Neutrophil (primary cell): Measurements from ENCODE around the gene EFCAB8.

Experiments
- H3K27ac ChIP-seq: fragments of 200-600 bp; sonication (generic); 2 replicates; pipeline ENCODE4 v1.5.1; 2016; ENCODE audit warnings: mild to moderate bottlenecking, moderate library complexity
- H3K27me3 ChIP-seq: fragments of 200-600 bp; sonication (generic); 2 replicates; pipeline ENCODE4 v1.6.0; 2016; ENCODE audit warnings: mild to moderate bottlenecking
- H3K36me3 ChIP-seq: fragments of 200-600 bp; sonication (generic); 2 replicates; pipeline ENCODE4 v1.5.1; 2017
- H3K4me1 ChIP-seq, 2 experiments: fragments of 200-600 bp in 1 of 2; sonication (generic) in 1 of 2; 1 replicate in 1 of 2; 2 replicates in 1 of 2; pipeline versions ENCODE4 v1.5.1 to v1.6.1; 2013 to 2016; ENCODE audit warnings: low read depth in 1 of 2, low read length in 1 of 2, mild to moderate bottlenecking in 1 of 2, moderate library complexity in 1 of 2; ENCODE audit not compliant: control insufficient read depth in 1 of 2, insufficient read depth in 1 of 2
- H3K4me3 ChIP-seq, 2 experiments: fragments of 200-600 bp in 1 of 2; sonication (generic) in 1 of 2; 1 replicate in 1 of 2; 2 replicates in 1 of 2; pipeline ENCODE4 v1.5.1; 2013 to 2016; ENCODE audit warnings: low read depth in 1 of 2, low read length in 1 of 2, mild to moderate bottlenecking in 1 of 2, moderate library complexity in 1 of 2
- H3K9me3 ChIP-seq: fragments of 200-600 bp; sonication (generic); 2 replicates; pipeline ENCODE4 v1.5.1; 2016
- TF ChIP-seq, protein P1 (sequence below): fragments of 200-600 bp; sonication (generic); IDR thresholded peaks from 2 replicates; pipeline ENCODE4 v1.5.1; 2016; ENCODE audit warnings: antibody characterized with exemption

EFCAB8 gene, protein sequence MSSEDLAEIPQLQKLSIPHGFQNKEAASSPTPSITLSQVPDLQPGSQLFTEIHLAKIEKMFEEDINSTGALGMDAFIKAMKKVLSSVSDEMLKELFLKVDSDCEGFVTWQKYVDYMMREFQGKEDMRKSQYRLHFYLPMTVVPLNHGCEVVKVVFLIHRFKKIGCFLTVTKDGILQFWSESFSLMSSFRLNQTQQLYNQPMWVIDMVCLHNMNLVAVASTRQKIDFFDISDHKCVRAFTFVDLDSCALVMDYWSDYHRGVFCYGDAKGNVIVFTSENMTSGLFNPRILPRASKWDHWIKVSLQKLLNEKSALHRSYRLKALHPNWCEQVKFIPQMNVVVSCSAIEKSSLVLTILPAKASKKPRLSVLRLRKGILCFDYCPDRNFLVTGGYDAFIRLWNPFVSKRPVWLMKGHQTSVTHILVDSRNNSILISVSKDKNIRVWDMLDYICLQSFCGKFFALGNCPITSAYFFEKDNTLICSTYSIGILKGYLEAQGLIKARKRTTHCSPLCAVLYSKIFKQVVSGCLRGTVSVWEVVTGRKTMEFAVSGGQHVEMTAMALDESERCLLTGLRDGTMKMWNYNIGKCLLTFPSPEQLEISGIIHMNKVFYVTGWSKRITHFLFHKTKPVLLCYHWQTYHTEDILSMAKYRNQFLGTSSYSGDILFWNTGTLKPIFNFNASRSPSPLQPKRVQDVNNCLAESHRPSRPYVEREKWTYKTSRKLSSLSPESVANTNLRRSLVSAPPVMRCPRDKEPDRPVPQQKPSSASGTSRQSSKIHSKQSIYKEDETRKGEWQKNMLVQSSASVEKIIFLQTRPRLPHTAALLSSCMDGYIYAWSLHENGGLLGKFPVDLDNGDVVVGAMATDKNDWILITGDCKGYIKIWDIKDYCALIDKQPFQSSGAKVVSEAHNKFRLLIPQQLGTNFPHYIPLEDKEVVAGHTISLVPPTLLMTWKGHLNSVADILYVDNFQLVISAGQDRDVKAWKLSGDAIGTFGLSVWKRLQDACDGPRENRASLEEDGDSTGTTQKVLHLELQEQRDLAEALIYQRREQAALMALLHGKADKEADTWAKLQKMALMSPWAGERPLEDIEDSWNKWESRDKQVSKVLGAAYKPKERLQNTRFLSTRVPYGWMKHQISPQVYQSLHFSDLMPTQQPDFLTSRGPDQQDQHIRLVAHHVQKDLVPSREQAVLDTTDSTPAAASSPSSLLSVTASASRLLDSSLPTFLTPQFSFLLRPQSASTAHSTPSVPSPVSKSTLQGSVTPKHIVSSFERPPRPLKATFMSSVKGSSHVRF

DNA sequence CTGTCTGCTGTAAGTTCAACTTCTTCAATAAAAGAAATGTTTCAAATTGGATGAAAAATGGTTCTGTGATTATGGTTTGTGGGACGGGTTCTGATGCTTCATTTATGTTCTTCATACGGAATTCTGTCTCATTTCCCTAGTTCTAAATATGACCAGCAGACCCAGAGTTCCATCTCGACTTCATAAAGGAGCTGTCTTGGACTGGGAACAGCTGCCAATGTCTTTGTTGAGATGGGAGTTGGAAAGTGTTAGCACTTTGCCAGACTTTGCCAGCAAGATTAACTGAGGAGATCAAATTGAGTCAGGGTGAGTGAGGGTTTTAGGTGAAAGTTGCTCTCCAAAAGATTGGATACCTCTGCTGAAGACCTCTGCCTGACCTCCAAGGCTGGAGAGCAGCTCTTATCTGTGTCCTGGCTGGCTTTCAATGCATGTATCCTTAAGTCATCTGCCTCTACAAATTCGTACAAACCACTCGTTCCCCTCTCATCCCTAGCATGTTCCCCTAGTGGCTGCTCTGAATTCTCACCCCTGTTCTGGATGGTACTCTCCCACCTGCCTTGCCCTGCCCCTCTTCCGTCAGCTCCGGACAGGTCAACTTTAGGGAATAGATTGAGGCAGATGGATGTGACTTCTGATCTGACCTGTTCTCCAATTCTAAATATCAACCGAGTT is at the start of gene EFCAB8:
TSS of gene EFCAB8 (plus strand) at position 223 of the 672 bp plus-strand sequence. CDS start 4,870 bp downstream, outside the sequence.
- TF ChIP-seq, protein P1, sequence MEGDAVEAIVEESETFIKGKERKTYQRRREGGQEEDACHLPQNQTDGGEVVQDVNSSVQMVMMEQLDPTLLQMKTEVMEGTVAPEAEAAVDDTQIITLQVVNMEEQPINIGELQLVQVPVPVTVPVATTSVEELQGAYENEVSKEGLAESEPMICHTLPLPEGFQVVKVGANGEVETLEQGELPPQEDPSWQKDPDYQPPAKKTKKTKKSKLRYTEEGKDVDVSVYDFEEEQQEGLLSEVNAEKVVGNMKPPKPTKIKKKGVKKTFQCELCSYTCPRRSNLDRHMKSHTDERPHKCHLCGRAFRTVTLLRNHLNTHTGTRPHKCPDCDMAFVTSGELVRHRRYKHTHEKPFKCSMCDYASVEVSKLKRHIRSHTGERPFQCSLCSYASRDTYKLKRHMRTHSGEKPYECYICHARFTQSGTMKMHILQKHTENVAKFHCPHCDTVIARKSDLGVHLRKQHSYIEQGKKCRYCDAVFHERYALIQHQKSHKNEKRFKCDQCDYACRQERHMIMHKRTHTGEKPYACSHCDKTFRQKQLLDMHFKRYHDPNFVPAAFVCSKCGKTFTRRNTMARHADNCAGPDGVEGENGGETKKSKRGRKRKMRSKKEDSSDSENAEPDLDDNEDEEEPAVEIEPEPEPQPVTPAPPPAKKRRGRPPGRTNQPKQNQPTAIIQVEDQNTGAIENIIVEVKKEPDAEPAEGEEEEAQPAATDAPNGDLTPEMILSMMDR: no peak
- Histone ChIP-seq H3K4me1 (no peaks in the 10 kb centered on the region), H3K27me3 (no peaks in the 10 kb centered on the region), H3K36me3 (peaks cover 43% of the 10 kb centered on the region), H3K9me3 (no peaks in the 10 kb centered on the region), H3K4me3 (no peak within 1 kb of the TSS), H3K27ac (peak within 1 kb of the TSS; percentile 4)

DNA sequence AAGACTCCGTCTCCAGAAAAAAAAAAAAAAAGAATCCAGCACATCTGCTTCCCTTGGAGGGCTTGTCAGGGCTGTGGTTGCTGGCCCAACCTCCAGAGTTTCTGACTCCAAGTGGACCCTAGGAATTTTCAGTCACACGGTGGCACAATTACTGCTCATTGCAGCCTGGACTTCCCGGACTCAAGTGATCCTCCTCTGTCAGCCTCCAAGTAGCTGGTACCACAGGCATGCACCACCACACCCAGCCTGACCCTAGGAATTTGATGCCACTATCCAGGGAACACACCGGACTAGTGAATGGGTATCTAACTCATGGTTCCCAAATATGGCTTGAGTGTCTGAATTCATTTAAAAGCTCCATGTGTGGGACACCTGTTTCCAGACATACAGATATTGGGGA is 48.8 kb upstream of the EFCAB8 start:
- H3K36me3 ChIP-seq: no peaks in the 10 kb centered on the region
- TF ChIP-seq, protein P1: no peak
- no peak overlapping the region for H3K27ac ChIP-seq

DNA sequence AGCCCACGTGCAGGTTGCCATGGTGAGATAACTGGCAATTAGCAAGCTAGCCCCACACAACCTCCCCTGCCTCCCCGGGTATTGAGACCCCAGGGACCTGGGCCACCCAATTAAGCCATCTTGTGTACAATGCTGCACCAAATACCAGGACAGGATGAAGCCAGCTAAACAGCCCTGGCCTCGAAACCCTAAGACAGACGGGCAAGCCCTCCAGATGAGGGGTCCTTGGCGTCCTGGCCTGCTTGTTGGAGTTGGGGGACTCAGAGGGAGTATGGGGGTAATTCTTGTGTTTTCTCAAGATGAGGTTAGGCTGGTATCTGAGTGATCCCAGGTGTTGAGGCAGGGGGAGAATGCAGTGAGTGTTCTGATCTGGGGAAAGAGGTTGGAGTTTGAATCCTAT is 47.8 kb upstream of the EFCAB8 start:
- TF ChIP-seq, protein P1: no peak
- Histone ChIP-seq H3K4me1 (no peaks in the 10 kb centered on the region), H3K36me3 (no peaks in the 10 kb centered on the region), H3K9me3 (no peaks in the 10 kb centered on the region), H3K4me3 (no peak overlapping the region), H3K27ac (no peak overlapping the region), H3K27me3 (no peaks in the 10 kb centered on the region)

More for the DNA sequence above, 48.8 kb upstream of the EFCAB8 start:
- Histone ChIP-seq H3K4me1 (no peaks in the 10 kb centered on the region), H3K9me3 (no peaks in the 10 kb centered on the region), H3K27me3 (no peaks in the 10 kb centered on the region), H3K4me3 (no peak overlapping the region)

DNA sequence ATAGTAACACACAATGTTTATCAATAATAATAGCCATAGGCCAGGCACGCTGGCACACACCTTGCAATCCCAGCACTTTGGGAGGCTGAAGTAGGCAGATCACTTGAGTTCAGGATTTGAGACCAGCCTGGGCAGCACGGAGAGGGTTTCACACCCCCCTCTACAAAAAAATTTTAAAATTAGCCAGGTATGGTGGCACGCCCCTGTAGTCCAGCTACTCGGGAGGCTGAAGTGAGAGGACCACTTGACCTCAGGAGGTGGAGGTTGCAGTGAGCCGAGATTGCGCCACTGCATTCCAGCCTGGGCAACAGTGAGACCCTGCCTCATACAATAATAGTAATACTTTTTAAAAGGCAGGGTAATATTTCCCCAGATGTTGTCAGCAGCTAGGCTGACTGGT is 46.8 kb upstream of the EFCAB8 start:
- H3K9me3 ChIP-seq: no peaks in the 10 kb centered on the region
- no peaks in the 10 kb centered on the region for H3K4me1 ChIP-seq
- no peaks in the 10 kb centered on the region for H3K27me3 ChIP-seq
- H3K4me3 ChIP-seq: no peak overlapping the region
- no peaks in the 10 kb centered on the region for H3K36me3 ChIP-seq
- TF ChIP-seq, protein P1: no peak
- no peak overlapping the region for H3K27ac ChIP-seq
